Panc1 (cell line): Measurements from ENCODE around the gene CADM1. TPM values are rescaled to one million over a fixed set of nuclear protein-coding genes. Genes with fewer than 3 reads are reported as not detected.

Source experiments
- ATAC-seq: fragments of 200-7000 bp; cut with Tn5 transposase; 2 replicates; pipeline ENCODE4 v1.9.1; 2020; ENCODE audit warnings: mild to moderate bottlenecking, moderate library complexity
- BruUV-seq: library from RNA; stranded (reverse); fragments of 400-500 nt; replicated peaks from 2 replicates; lab custom pipeline; 2021; lab: Mats Ljungman, UMichigan
- CTCF ChIA-PET: fragments of 300-600 bp; sonication (Branson Sonifier 250); formaldehyde crosslinking; loops from one replicate; lab custom pipeline; 2022; ENCODE audit warnings: antibody characterized with exemption; lab: Charles Lee
- POLR2A ChIA-PET: fragments of 300-600 bp; sonication (Branson Sonifier 250); formaldehyde crosslinking; loops from one replicate; lab custom pipeline; 2022; ENCODE audit warnings: antibody characterized with exemption; lab: Charles Lee
- DNase-seq: peaks from one replicate; pipeline ENCODE4 v3.0.0-alpha.2; 2010; ENCODE audit warnings: low read depth, low spot score
- H3K27ac ChIP-seq: 2 replicates; pipeline ENCODE4 v1.5.1; 2011; ENCODE audit warnings: mild to moderate bottlenecking, low read length, inconsistent platforms
- H3K27me3 ChIP-seq: fragments of 200-500 bp; sonication (Bioruptor generic); 2 replicates; pipeline ENCODE4 v1.6.0; 2014; ENCODE audit warnings: low read length, inconsistent platforms; ENCODE audit not compliant: control insufficient read depth, insufficient read depth
- H3K36me3 ChIP-seq: fragments of 200-500 bp; sonication (Bioruptor generic); 2 replicates; pipeline ENCODE4 v1.5.1; 2014; ENCODE audit warnings: inconsistent platforms, mild to moderate bottlenecking, low read length, moderate library complexity; ENCODE audit not compliant: control insufficient read depth, insufficient read depth
- H3K4me1 ChIP-seq: 2 replicates; pipeline ENCODE4 v1.5.1; 2011; ENCODE audit warnings: inconsistent platforms, mild to moderate bottlenecking, low read length, moderate library complexity; ENCODE audit not compliant: control insufficient read depth, insufficient read depth
- H3K4me3 ChIP-seq, 2 experiments: 2 replicates each; pipeline ENCODE4 v1.5.1; 2011 to 2012; ENCODE audit warnings: low read depth in 2 of 2, low read length in 2 of 2, mild to moderate bottlenecking in 2 of 2, inconsistent platforms in 1 of 2, moderate library complexity in 1 of 2
- H3K9me3 ChIP-seq: fragments of 200-500 bp; sonication (Bioruptor generic); 2 replicates; pipeline ENCODE4 v1.5.1; 2014; ENCODE audit warnings: low read depth, mild to moderate bottlenecking, inconsistent platforms, low read length, moderate library complexity; ENCODE audit not compliant: control insufficient read depth, insufficient read depth
- POLR2AphosphoS5 ChIP-seq: IDR thresholded peaks from 2 replicates; pipeline ENCODE4 v1.6.1; 2012; ENCODE audit warnings: mild to moderate bottlenecking, low read depth, low read length, moderate library complexity
- REST ChIP-seq, 2 experiments: IDR thresholded peaks; 2 replicates each; pipeline ENCODE4 v1.6.1; 2011 to 2012; ENCODE audit warnings: low read depth in 2 of 2, control low read depth in 1 of 2, low read length in 1 of 2, mild to moderate bottlenecking in 1 of 2, moderate library complexity in 1 of 2; ENCODE audit not compliant: insufficient read depth in 1 of 2
- SIN3A ChIP-seq: IDR thresholded peaks from 2 replicates; pipeline ENCODE4 v1.6.1; 2012; ENCODE audit warnings: low read depth, mild to moderate bottlenecking, low read length, moderate library complexity, borderline replicate concordance; ENCODE audit not compliant: insufficient read depth
- TCF7L2 ChIP-seq: IDR thresholded peaks from 2 replicates; pipeline ENCODE4 v1.6.1; 2011; ENCODE audit warnings: mild to moderate bottlenecking, low read depth, low read length, inconsistent platforms
- in situ Hi-C: cut with HindIII; loops from 2 replicates; pipeline ENCODE4 v1.10.0; 2016; ENCODE audit warnings: low sequenced_read_pairs, low pct_unique_long_range_greater_than_20kb
- intact Hi-C: fragments of 100-400 bp; cut with micrococcal nuclease; formaldehyde crosslinking; loops from one replicate; pipeline ENCODE4 v1.10.0; 2022; ENCODE audit not compliant: unreplicated experiment
- total RNA-seq: library from RNA; stranded (reverse); gene quantifications from one replicate; pipeline ENCODE4 v1.2.1, GENCODE V29; 2021; ENCODE audit not compliant: unreplicated experiment
- TF ChIP-seq, protein P1 (sequence below): fragments of 450-650 bp; IDR thresholded peaks from 2 replicates; pipeline ENCODE4 v1.5.1; 2017; ENCODE audit warnings: mild to moderate bottlenecking

The CADM1 gene
- total RNA-seq, 1 experiment from 2014 or later = 3.9 TPM

- ChIA-PET CTCF (no interaction called here), POLR2A (no interaction called here)
- Histone ChIP-seq H3K27me3 (no peaks in the 10 kb centered on the region; the same call in 1 of the 2 replicates), H3K4me1 (no peaks in the 10 kb centered on the region), H3K36me3 (no peaks in the 10 kb centered on the region), H3K9me3 (no peaks in the 10 kb centered on the region), H3K4me3 (no peak overlapping the region), H3K27ac (no peak overlapping the region)
- no TSS peak for BruUV-seq
- intact Hi-C loops = no loop called here
- in situ Hi-C loops = no loop called here
- ATAC-seq = no peak
- DNase-seq = no peak
- no peak for TF ChIP-seq SIN3A
- TF ChIP-seq REST (IDR thresholded peaks at IDR 0.05; ENCODE audit: insufficient read depth in 1 of 2, low read depth in 2 of 2, low read length in 1 of 2) = no peak
- TF ChIP-seq, protein P1, sequence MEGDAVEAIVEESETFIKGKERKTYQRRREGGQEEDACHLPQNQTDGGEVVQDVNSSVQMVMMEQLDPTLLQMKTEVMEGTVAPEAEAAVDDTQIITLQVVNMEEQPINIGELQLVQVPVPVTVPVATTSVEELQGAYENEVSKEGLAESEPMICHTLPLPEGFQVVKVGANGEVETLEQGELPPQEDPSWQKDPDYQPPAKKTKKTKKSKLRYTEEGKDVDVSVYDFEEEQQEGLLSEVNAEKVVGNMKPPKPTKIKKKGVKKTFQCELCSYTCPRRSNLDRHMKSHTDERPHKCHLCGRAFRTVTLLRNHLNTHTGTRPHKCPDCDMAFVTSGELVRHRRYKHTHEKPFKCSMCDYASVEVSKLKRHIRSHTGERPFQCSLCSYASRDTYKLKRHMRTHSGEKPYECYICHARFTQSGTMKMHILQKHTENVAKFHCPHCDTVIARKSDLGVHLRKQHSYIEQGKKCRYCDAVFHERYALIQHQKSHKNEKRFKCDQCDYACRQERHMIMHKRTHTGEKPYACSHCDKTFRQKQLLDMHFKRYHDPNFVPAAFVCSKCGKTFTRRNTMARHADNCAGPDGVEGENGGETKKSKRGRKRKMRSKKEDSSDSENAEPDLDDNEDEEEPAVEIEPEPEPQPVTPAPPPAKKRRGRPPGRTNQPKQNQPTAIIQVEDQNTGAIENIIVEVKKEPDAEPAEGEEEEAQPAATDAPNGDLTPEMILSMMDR = no peak
- no peak for TF ChIP-seq TCF7L2
- no peak for TF ChIP-seq POLR2AphosphoS5
Measured at GRCh38 chr11:115191761-115192160, 312.5 kb downstream of the CADM1 start.

GRCh38 chr11:115190196-115190595 is 314.0 kb downstream of the CADM1 start:
- H3K27ac ChIP-seq = no peak overlapping the region
- TF ChIP-seq POLR2AphosphoS5 = no peak
- TF ChIP-seq SIN3A = no peak
- TF ChIP-seq REST (IDR thresholded peaks at IDR 0.05; ENCODE audit: insufficient read depth in 1 of 2, low read depth in 2 of 2, low read length in 1 of 2) = no peak
- no peak for TF ChIP-seq TCF7L2
- TF ChIP-seq, protein P1 = no peak
- ChIA-PET POLR2A (no interaction called here), CTCF (no interaction called here)
- ATAC-seq = no peak
- H3K4me1 ChIP-seq = no peaks in the 10 kb centered on the region
- H3K9me3 ChIP-seq = no peaks in the 10 kb centered on the region
- in situ Hi-C loops (no loop called here), intact Hi-C loops (no loop called here)
- no peak for DNase-seq
- BruUV-seq = no TSS peak
- no peaks in the 10 kb centered on the region; the same call in 1 of the 2 replicates for H3K27me3 ChIP-seq
- H3K4me3 ChIP-seq = no peak overlapping the region
- H3K36me3 ChIP-seq = no peaks in the 10 kb centered on the region
